ENCODE data around the gene BCO1. TPM values are rescaled to one million over a fixed set of nuclear protein-coding genes. Genes with fewer than 3 reads are reported as not detected.

The BCO1 gene
- total RNA-seq, 1 donor from 2014 or later = 0.58 TPM

DNA sequence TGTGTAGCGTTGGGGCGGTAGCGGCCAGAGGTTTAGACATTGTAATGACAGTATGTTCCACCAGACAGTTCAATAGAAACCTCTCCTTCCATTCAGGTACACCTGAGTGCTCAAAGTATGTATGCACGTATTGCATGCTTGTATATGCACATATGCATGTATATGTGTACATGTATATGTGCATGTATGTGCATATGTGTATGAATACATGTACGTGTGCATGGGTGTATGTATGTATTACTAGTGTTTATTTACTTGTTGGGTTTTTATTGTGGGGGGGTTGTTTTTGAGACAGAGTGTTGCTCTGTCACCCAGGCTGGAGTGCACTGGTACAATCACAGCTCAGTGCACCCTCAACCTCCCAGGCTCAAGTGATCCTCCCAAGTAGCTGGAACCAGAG is 30.0 kb downstream of the BCO1 start:
- TF ChIP-seq, protein P1, sequence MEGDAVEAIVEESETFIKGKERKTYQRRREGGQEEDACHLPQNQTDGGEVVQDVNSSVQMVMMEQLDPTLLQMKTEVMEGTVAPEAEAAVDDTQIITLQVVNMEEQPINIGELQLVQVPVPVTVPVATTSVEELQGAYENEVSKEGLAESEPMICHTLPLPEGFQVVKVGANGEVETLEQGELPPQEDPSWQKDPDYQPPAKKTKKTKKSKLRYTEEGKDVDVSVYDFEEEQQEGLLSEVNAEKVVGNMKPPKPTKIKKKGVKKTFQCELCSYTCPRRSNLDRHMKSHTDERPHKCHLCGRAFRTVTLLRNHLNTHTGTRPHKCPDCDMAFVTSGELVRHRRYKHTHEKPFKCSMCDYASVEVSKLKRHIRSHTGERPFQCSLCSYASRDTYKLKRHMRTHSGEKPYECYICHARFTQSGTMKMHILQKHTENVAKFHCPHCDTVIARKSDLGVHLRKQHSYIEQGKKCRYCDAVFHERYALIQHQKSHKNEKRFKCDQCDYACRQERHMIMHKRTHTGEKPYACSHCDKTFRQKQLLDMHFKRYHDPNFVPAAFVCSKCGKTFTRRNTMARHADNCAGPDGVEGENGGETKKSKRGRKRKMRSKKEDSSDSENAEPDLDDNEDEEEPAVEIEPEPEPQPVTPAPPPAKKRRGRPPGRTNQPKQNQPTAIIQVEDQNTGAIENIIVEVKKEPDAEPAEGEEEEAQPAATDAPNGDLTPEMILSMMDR (conservative IDR thresholded peaks at IDR 0.05; ENCODE audit: low read depth, low read length) = no peak
- DNase-seq (ENCODE audit: low read depth) = no peak
- H3K4me3 ChIP-seq (ENCODE audit: low read depth, low read length) = no peak overlapping the region

DNA sequence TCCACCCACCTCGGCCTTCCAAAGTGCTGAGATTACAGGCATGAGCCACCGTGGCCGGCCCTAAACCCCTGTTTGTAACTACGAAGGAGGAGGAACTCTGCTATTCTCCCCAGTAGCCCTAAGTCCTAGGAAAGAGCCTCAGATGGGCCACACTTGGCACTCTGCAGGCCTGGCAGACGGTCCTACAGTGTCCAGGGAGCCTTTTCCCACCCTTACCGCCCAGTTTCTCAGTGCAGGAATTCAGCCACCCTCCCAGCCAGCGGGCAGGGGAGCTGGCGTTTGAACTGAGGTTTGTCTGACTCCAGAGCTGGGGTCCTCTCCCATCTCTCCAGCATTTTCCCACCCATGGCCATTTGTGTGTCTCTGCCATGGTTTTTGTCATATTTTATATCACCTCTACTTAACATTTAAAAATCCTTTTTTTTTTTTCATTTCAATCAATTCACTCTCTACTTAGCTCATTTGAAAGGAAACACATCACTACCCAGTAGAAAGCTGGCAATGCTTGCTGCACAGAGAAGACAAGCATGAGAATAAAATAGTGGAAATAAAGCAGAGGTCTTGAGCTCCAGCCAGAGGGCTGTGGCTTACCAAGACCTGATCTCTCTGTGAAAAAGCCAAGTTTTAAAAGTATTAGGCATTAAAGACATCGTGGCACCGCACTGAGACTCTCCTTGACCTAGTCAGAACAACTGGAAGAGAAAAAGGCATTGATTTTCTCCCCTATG is 34.9 kb downstream of the BCO1 start:
- no peak overlapping the region for H3K4me3 ChIP-seq (ENCODE audit: low read depth, low read length)
- TF ChIP-seq, protein P1 (conservative IDR thresholded peaks at IDR 0.05; ENCODE audit: low read depth, low read length) = no peak
- DNase-seq (ENCODE audit: low read depth) = no peak

DNA sequence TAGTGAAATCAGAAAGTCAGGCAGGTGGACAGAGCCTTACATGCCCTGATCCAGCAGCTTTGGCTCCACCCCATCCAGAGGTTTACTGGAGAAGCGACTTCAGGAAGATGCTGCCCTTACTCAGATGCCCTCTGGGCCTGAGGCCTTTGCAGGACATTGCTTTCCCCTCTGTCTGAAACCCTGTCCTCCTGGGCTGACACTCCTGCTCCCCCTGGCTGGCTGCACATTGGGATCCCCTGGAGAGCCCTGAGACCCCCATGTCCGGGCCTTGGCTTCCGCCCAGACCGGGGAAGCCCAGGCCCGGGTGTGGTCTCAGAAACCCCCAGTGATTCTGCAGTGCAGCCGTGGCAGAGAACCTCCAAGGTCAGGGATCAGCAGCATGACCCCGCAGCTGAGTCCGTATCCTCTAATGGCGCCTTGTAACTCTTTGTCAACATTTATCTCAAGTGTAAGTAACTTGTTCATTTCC is 36.6 kb downstream of the BCO1 start:
- no peak for DNase-seq (ENCODE audit: low read depth)
- TF ChIP-seq, protein P1 (conservative IDR thresholded peaks at IDR 0.05; ENCODE audit: low read depth, low read length) = no peak
- no peak overlapping the region for H3K4me3 ChIP-seq (ENCODE audit: low read depth, low read length)

DNA sequence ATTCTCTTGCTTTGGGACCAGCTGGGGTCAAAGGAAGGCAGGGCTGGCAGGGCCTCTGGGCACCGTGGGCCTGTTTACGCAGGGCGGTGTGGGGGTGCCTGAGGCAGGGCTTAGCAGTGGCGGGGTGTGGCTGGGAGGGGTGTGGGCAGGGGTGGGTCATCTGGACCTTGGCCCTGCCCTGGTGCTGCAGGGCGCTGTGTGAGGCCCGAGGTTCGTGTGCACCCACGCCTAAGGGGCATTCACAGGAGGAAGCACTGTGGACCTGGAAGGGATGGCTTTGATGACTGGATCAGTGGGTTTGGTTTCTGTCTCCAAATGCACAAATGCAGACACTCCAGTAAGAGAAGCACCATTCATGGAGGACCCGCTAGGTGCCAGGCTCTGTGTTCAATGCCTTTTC is 37.3 kb downstream of the BCO1 start:
- H3K4me3 ChIP-seq (ENCODE audit: low read depth, low read length) = no peak overlapping the region
- DNase-seq (ENCODE audit: low read depth) = no peak
- TF ChIP-seq, protein P1 (conservative IDR thresholded peaks at IDR 0.05; ENCODE audit: low read depth, low read length) = no peak

DNA sequence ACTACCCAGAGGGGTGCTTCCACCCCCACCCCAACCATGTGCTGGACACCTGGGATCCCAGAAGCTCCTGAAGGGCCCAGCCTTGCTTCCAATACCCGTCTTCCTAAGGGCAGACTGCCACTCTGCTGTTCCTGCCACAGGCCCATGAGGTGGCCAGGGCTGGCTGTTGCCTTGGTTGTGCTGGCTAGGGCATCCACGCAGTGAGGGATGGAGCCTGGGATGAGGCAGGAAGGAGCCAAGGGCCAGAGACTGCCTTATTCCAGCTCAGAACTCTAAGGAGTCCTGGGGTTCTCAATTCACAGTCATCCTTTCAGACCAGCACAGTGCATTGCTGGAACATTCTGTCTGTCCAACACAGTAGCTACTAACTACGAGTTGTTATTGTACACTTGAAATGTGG is 37.8 kb downstream of the BCO1 start:
- H3K4me3 ChIP-seq (ENCODE audit: low read depth, low read length) = no peak overlapping the region
- no peak for DNase-seq (ENCODE audit: low read depth)
- TF ChIP-seq, protein P1 (conservative IDR thresholded peaks at IDR 0.05; ENCODE audit: low read depth, low read length) = no peak

DNA sequence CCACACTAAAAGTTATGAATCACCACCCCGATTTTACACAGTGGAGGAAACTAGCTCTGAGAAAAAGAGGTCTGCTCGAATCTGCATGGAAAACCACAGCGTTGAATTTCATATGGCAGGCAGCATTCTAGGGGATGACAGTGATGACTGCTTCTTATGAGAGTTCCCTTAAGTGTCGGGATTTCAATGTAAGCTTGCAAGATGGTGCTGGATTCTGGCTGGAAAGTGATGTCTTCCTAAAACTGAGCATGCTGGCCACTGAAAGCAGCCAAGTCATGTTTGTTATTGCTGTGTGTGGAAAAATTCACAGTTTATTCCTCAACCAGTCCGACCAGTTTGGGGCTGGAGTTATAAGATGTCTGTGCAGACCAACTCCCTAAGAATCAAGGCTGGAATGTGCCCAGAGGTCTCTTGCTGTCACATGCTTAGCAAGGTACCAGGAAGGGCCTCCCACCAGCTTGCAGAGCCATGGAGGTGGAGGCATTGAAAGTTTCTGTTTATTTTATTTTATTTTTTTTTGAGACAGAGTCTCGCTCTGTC is 39.1 kb downstream of the BCO1 start:
- no peak overlapping the region for H3K4me3 ChIP-seq (ENCODE audit: low read depth, low read length)
- TF ChIP-seq, protein P1 (conservative IDR thresholded peaks at IDR 0.05; ENCODE audit: low read depth, low read length) = no peak
- no peak for DNase-seq (ENCODE audit: low read depth)

DNA sequence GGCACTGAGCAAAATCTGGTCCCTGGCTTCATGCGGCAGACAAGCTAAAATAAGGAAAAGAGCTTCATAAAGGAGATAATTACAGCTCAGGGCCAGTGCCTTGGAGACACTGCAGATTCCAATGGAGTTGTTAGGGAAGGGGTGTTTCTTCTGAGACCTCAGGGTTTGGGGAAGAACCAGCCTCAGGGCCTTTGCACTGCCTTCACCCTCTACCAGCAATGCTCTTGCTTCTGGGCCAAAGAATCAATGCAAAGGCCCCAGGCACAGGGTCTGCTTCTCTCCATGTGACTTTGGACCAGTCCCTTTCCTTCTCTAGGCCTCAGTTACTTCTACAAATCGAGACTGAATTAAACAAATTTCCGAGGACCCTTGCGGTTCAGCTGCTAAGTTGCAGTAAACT is 40.0 kb downstream of the BCO1 start:
- H3K4me3 ChIP-seq (ENCODE audit: low read depth, low read length) = no peak overlapping the region
- TF ChIP-seq, protein P1 (conservative IDR thresholded peaks at IDR 0.05; ENCODE audit: low read depth, low read length) = no peak
- no peak for DNase-seq (ENCODE audit: low read depth)
